DMS153 (cell line): ENCODE results near the gene XAGE5.
"Not testable (repeated sequence)": the region's sequence is repeated elsewhere in the genome, so short reads cannot be mapped to it uniquely, and the experiment has no call there.

Experiments
- DNase-seq: peaks from one replicate; lab custom pipeline; 2025; lab: John Stamatoyannopoulos, UW

Gene XAGE5, protein sequence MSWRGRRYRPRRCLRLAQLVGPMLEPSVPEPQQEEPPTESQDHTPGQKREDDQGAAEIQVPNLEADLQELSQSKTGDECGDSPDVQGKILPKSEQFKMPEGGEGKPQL

DNA sequence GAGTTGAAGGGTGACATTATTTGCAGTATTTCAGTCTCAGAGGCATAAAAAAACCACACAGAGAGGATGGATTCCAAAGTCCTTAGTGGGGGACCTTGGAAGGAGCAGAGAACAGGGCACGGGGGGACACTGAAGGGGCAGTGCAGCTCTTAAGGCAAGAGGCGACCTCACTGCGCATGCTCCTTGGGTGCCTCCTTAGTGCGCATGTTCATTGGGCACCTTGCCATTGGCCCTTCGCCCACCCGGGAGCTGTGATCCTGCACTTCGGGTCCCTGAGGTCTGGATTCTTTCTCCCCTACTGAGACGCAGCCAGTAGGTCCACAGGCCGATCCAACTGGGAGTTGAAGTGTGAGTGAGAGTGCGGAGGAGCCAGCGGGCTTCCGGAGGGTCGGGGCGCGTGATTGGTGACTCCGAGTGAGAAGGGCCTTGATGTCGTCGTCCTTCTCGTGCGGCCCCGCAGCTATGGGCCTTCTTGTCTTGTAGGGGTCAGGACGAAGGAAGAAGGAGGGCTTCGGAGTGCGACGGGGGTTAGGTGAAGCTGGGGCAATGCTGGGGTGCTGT, at the start of gene XAGE5:
Gene XAGE5 (plus strand): TSS at position 223 of the 561 bp plus-strand sequence. CDS start 1,280 bp downstream, outside the sequence.
- no peak for DNase-seq

GRCh38 chrX:52765983-52766382, 45.1 kb upstream of the XAGE5 start:
- not testable (repeated sequence) for DNase-seq

- not testable (repeated sequence) for DNase-seq
Measured at GRCh38 chrX:52773504-52773903, 37.6 kb upstream of the XAGE5 start.

- DNase-seq = not testable (repeated sequence)
Measured at GRCh38 chrX:52797327-52797726, 13.8 kb upstream of the XAGE5 start, which contains the start of gene SPANXN5. TSS of gene SPANXN5 (minus strand) at chrX:52797427. CDS start at chrX:52797348, 79 bp downstream.

DNA sequence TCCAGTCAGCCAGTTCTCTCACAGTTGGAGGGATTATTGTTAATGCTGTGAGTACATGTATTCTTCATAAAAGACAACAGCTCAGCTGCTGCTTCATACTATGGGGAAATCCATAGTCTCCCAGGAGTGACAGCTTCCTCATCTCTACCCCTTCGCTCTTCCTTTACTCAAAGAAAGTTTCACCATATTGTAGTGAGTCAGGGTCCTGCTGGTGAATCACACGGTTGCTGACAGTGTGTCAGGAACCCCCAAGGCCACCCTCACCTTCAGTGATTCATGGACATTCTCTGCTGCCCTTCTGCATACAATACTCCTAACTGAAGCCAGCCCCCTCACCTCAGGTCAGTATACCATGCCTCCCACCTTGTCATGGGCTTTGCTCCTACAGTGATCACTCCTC, 6.2 kb upstream of the XAGE5 start:
- not testable (repeated sequence) for DNase-seq

DNA sequence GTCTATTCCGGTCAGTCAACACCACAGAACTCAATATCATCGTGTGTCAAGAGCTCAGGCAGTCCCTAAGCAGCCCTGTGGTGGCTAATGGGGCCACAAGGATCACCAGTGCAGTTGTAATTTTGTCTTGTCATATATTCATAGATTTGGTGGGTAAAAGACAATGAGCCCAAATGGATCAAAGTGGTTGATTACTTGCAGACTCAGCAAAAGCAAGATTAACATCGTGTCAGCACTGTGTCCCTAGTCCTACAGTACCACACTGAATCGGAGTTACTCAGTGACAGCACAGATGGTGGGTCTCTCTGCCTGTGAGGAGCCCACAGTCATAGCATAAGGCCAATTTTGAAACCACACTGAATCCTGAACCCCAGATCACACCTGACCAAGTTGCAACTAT, 8.7 kb downstream of the XAGE5 start:
- DNase-seq = no peak

- DNase-seq = no peak
Measured at GRCh38 chrX:52821079-52821760, 10.1 kb downstream of the XAGE5 start.

- DNase-seq = no peak
Measured at GRCh38 chrX:52824608-52825007, 13.5 kb downstream of the XAGE5 start.

DNA sequence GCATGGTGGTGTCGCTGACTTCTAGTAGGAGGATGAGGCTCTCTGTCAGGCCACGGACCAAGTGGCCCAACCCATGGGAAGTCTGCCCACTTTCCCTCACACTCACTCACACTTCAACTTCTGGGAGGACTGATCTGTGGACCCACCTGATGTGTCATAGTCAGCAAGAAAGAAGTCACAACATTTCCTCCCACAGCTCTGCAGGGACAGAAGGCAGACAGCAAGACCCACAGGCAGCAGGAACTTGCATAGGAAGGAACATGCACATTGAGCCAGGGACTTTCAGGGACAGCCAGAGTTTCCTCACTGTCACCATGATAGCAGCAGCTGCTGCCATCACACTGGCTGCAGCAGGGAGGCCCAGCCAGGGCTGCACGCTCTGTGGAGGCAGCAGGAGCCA, 19.5 kb downstream of the XAGE5 start:
- no peak for DNase-seq

DNA sequence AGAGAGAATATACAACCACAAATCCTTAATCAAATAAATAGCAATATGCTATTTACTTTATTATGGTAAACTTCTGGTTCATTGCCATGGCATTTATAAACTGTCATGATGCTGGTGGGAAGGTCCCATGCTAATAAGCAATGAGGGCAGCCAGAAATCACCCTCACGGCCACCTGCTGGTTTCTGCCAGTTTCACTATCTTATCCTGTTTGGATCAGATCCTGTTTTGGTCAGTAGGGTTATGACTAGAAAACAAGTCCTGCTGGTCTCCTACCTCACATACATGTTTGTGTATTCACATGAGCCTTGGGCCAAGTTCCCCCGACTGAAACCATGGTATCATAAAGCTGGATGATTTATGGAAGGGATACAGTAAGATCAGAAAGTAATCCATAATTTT, 28.1 kb downstream of the XAGE5 start:
- DNase-seq = no peak

DNA sequence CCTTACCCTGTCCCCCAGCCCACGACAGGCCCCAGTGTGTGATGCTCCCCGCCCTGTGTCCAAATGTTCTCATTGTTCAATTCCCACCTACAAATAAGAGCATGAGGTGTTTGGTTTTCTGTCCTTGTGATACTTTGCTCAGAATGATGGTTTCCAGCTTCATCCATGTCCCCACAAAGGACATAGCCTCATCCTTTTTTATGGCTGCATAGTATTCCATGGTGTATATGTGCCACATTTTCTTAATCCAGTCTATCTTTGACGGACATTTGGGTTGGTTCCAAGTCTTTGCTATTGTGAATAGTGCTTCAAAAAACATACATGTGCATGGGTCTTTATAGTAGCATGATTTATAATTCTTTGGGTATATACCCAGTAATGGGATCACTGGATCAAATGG, 32.5 kb downstream of the XAGE5 start:
- DNase-seq = not testable (repeated sequence)

- no peak for DNase-seq
Measured at GRCh38 chrX:52852110-52852860, 41.2 kb downstream of the XAGE5 start.

DNA sequence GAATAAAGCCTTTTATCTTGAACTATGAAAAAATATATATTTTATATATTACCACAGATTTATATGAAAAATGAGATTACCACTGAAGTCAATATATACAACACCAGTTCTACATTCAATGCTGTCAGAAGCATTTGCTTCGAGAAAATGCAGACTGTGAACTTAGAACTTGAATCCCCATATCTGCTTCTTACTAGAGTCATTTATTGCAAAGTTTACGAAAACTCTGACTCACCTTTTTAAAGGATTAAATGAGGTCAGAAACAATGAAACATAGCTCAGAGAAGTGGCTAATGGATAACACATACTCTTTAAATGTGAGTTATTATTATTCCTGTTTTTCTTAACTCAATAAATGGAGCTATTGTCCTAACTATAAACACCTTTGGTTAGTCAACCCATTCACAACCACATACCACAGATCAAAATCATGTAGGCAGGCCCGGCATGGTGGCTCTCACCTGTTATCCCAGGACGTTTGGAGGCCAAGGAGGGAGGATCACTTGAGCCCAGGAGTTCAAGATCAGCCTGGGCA, 46.0 kb downstream of the XAGE5 start:
- not testable (repeated sequence) for DNase-seq

- DNase-seq = no peak
Measured at GRCh38 chrX:52865343-52865998, 54.4 kb downstream of the XAGE5 start.
